Measurements from ENCODE around the gene KLB. TPM values are rescaled to one million over a fixed set of nuclear protein-coding genes. Genes with fewer than 3 reads are reported as not detected.
"Not testable (repeated sequence)": the region's sequence is repeated elsewhere in the genome, so short reads cannot be mapped to it uniquely, and the experiment has no call there.

The KLB gene
- total RNA-seq, 1 donor from 2014 or later, result 0.18 TPM

- intact Hi-C loops (cut with micrococcal nuclease), result no loop called here
- TF ChIP-seq CTCF (IDR thresholded peaks at IDR 0.05), result no peak
- ChIA-PET POLR2A (no interaction called here), CTCF (no interaction called here)
- no peak for DNase-seq
- no peaks in the 10 kb centered on the region for H3K36me3 Mint-ChIP-seq (ENCODE audit: low read depth)
- ATAC-seq (ENCODE audit: low read depth), result no peak
- no peak overlapping the region for H3K27ac Mint-ChIP-seq
- peaks cover 5% of the 10 kb centered on the region for H3K27me3 Mint-ChIP-seq
- no peaks in the 10 kb centered on the region for H3K4me1 Mint-ChIP-seq
- H3K4me3 Mint-ChIP-seq, result no peak overlapping the region
- H3K9me3 Mint-ChIP-seq, result peaks cover 19% of the 10 kb centered on the region
These were observed 31.3 kb upstream of the KLB start for GRCh38 chr4:39375478-39375877.

GRCh38 chr4:39383690-39384089 lies 23.0 kb upstream of the KLB start:
- intact Hi-C loops (cut with micrococcal nuclease), result no loop called here
- Mint-ChIP-seq H3K9me3 (peaks cover 4% of the 10 kb centered on the region), H3K27me3 (peaks cover 5% of the 10 kb centered on the region), H3K4me1 (no peaks in the 10 kb centered on the region), H3K27ac (no peak overlapping the region), H3K36me3 (ENCODE audit: low read depth) (no peaks in the 10 kb centered on the region), H3K4me3 (no peak overlapping the region)
- TF ChIP-seq CTCF (IDR thresholded peaks at IDR 0.05), result no peak
- CTCF ChIA-PET, result no interaction called here
- DNase-seq (no peak), ATAC-seq (ENCODE audit: low read depth) (no peak)
- POLR2A ChIA-PET, result no interaction called here

- Mint-ChIP-seq H3K27ac (no peak overlapping the region), H3K9me3 (peaks cover 3% of the 10 kb centered on the region), H3K4me3 (no peak overlapping the region), H3K36me3 (ENCODE audit: low read depth) (no peaks in the 10 kb centered on the region), H3K4me1 (no peaks in the 10 kb centered on the region), H3K27me3 (peaks cover 5% of the 10 kb centered on the region)
- CTCF ChIA-PET, result no interaction called here
- TF ChIP-seq CTCF (IDR thresholded peaks at IDR 0.05), result no peak
- DNase-seq, result no peak
- POLR2A ChIA-PET, result interaction anchor here (0.7 kb wide), 1 partner anchor 363 kb away, joined by 4 read pairs; no protein-coding TSS in a partner anchor
- no peak for ATAC-seq (ENCODE audit: low read depth)
- intact Hi-C loops (cut with micrococcal nuclease), result no loop called here
These were observed 22.2 kb upstream of the KLB start for GRCh38 chr4:39384563-39384962.

GRCh38 chr4:39390603-39391002 lies 16.1 kb upstream of the KLB start:
- DNase-seq, result no peak
- intact Hi-C loops (cut with micrococcal nuclease), result no loop called here
- H3K27ac Mint-ChIP-seq, result no peak overlapping the region
- ChIA-PET POLR2A (no interaction called here), CTCF (no interaction called here)
- H3K9me3 Mint-ChIP-seq, result peaks cover 3% of the 10 kb centered on the region
- H3K4me3 Mint-ChIP-seq, result no peak overlapping the region
- no peaks in the 10 kb centered on the region for H3K4me1 Mint-ChIP-seq
- no peak for ATAC-seq (ENCODE audit: low read depth)
- H3K27me3 Mint-ChIP-seq, result no peaks in the 10 kb centered on the region
- H3K36me3 Mint-ChIP-seq (ENCODE audit: low read depth), result no peaks in the 10 kb centered on the region
- TF ChIP-seq CTCF (IDR thresholded peaks at IDR 0.05), result no peak

- DNase-seq (no peak), ATAC-seq (ENCODE audit: low read depth) (no peak)
- ChIA-PET POLR2A (no interaction called here), CTCF (no interaction called here)
- peaks cover 3% of the 10 kb centered on the region for H3K9me3 Mint-ChIP-seq
- intact Hi-C loops (cut with micrococcal nuclease), result no loop called here
- H3K27me3 Mint-ChIP-seq, result no peaks in the 10 kb centered on the region
- TF ChIP-seq CTCF (IDR thresholded peaks at IDR 0.05), result no peak
- no peaks in the 10 kb centered on the region for H3K4me1 Mint-ChIP-seq
- H3K27ac Mint-ChIP-seq, result no peak overlapping the region
- no peaks in the 10 kb centered on the region for H3K36me3 Mint-ChIP-seq (ENCODE audit: low read depth)
- no peak overlapping the region for H3K4me3 Mint-ChIP-seq
These were observed 12.0 kb upstream of the KLB start for GRCh38 chr4:39394706-39395105.

GRCh38 chr4:39401640-39402039 lies 5.1 kb upstream of the KLB start:
- ATAC-seq (ENCODE audit: low read depth); intact Hi-C loops (cut with micrococcal nuclease); H3K9me3 Mint-ChIP-seq; H3K4me3 Mint-ChIP-seq; POLR2A ChIA-PET; H3K27ac Mint-ChIP-seq; CTCF ChIA-PET; H3K36me3 Mint-ChIP-seq (ENCODE audit: low read depth); DNase-seq; H3K27me3 Mint-ChIP-seq; H3K4me1 Mint-ChIP-seq: not testable (repeated sequence)

Data from activated B cell treated with CpG ODN at 0.5 μM for 24 hours (primary cell).